ENCODE measurements around the gene PKNOX2.

Gene PKNOX2

GRCh38 chr11:125314276-125315078 lies 149.9 kb downstream of the PKNOX2 start:
- no peak for DNase-seq (ENCODE audit: low spot score)

GRCh38 chr11:125315079-125315740 lies 150.7 kb downstream of the PKNOX2 start:
- DNase-seq (ENCODE audit: low spot score) = no peak

GRCh38 chr11:125317416-125317815 lies 152.9 kb downstream of the PKNOX2 start:
- DNase-seq (ENCODE audit: low spot score) = no peak

- DNase-seq (ENCODE audit: low spot score) = no peak
Measured at GRCh38 chr11:125319649-125320048, 155.1 kb downstream of the PKNOX2 start.

- no peak for DNase-seq (ENCODE audit: low spot score)
Measured at GRCh38 chr11:125320347-125321076, 156.0 kb downstream of the PKNOX2 start.

GRCh38 chr11:125322289-125322688 lies 157.7 kb downstream of the PKNOX2 start:
- DNase-seq (ENCODE audit: low spot score) = no peak

- no peak for DNase-seq (ENCODE audit: low spot score)
Measured at GRCh38 chr11:125325196-125325595, 160.6 kb downstream of the PKNOX2 start.

GRCh38 chr11:125326126-125326525 lies 161.6 kb downstream of the PKNOX2 start:
- DNase-seq (ENCODE audit: low spot score) = no peak

GRCh38 chr11:125327518-125328224 lies 163.1 kb downstream of the PKNOX2 start:
- no peak for DNase-seq (ENCODE audit: low spot score)

GRCh38 chr11:125328225-125328580 lies 163.7 kb downstream of the PKNOX2 start:
- no peak for DNase-seq (ENCODE audit: low spot score)

GRCh38 chr11:125329786-125330185 lies 165.2 kb downstream of the PKNOX2 start:
- DNase-seq (ENCODE audit: low spot score) = no peak

- no peak for DNase-seq (ENCODE audit: low spot score)
Measured at GRCh38 chr11:125330462-125331325, 166.1 kb downstream of the PKNOX2 start.

- no peak for DNase-seq (ENCODE audit: low spot score)
Measured at GRCh38 chr11:125331357-125332035, 166.9 kb downstream of the PKNOX2 start.

- DNase-seq (ENCODE audit: low spot score) = no peak
Measured at GRCh38 chr11:125332821-125333220, 168.3 kb downstream of the PKNOX2 start.

GRCh38 chr11:125333354-125334073 lies 169.0 kb downstream of the PKNOX2 start:
- no peak for DNase-seq (ENCODE audit: low spot score)

GRCh38 chr11:125335106-125335505 lies 170.6 kb downstream of the PKNOX2 start:
- no peak for DNase-seq (ENCODE audit: low spot score)

- DNase-seq (ENCODE audit: low spot score) = no peak
Measured at GRCh38 chr11:125337836-125338834, 173.6 kb downstream of the PKNOX2 start.

GRCh38 chr11:125338886-125339811 lies 174.6 kb downstream of the PKNOX2 start:
- DNase-seq (ENCODE audit: low spot score) = no peak
